ENCODE data around the gene TMC6. TPM values are rescaled to one million over a fixed set of nuclear protein-coding genes. Genes with fewer than 3 reads are reported as not detected.
A peak's percentile ranks its signal among the peaks of the same experiment; 100 is the strongest.

Gene TMC6
- total RNA-seq, 1 donor from 2014 or later: 292 TPM

GRCh38 chr17:78168903-78169793, 40.6 kb upstream of the TMC6 start:
- Mint-ChIP-seq H3K27ac (ENCODE audit: unreplicated experiment) (no peak overlapping the region), H3K4me1 (ENCODE audit: unreplicated experiment) (peaks cover 2% of the 10 kb centered on the region), H3K4me3 (ENCODE audit: unreplicated experiment) (peak overlapping the region; percentile 76), H3K36me3 (ENCODE audit: low read depth, unreplicated experiment) (peaks cover 15% of the 10 kb centered on the region), H3K9me3 (ENCODE audit: unreplicated experiment) (no peaks in the 10 kb centered on the region), H3K27me3 (ENCODE audit: unreplicated experiment) (peaks cover 6% of the 10 kb centered on the region)
- peak; percentile 39 for DNase-seq (ENCODE audit: low spot score)
- no peak for TF ChIP-seq CTCF (IDR thresholded peaks at IDR 0.05; ENCODE audit: unreplicated experiment)

GRCh38 chr17:78168242-78168902, 39.8 kb upstream of the TMC6 start, which contains the start of gene SYNGR2:
Gene SYNGR2, plus strand, starts transcription at chr17:78168581. Its CDS starts 36 bp downstream, at chr17:78168617.
- TF ChIP-seq CTCF (IDR thresholded peaks at IDR 0.05; ENCODE audit: unreplicated experiment): no peak
- H3K4me3 Mint-ChIP-seq (ENCODE audit: unreplicated experiment): peak within 1 kb of the TSS; percentile 84
- peak; percentile 81 for DNase-seq (ENCODE audit: low spot score)
- peaks cover 2% of the 10 kb centered on the region for H3K4me1 Mint-ChIP-seq (ENCODE audit: unreplicated experiment)
- no peak within 1 kb of the TSS for H3K27ac Mint-ChIP-seq (ENCODE audit: unreplicated experiment)
- H3K36me3 Mint-ChIP-seq (ENCODE audit: low read depth, unreplicated experiment): peaks cover 9% of the 10 kb centered on the region
- H3K27me3 Mint-ChIP-seq (ENCODE audit: unreplicated experiment): peaks cover 8% of the 10 kb centered on the region
- no peaks in the 10 kb centered on the region for H3K9me3 Mint-ChIP-seq (ENCODE audit: unreplicated experiment)

GRCh38 chr17:78166416-78166815, 37.9 kb upstream of the TMC6 start:
- peaks cover 5% of the 10 kb centered on the region for H3K27me3 Mint-ChIP-seq (ENCODE audit: unreplicated experiment)
- no peak overlapping the region for H3K27ac Mint-ChIP-seq (ENCODE audit: unreplicated experiment)
- no peak overlapping the region for H3K4me3 Mint-ChIP-seq (ENCODE audit: unreplicated experiment)
- TF ChIP-seq CTCF (IDR thresholded peaks at IDR 0.05; ENCODE audit: unreplicated experiment): no peak
- H3K9me3 Mint-ChIP-seq (ENCODE audit: unreplicated experiment): no peaks in the 10 kb centered on the region
- H3K4me1 Mint-ChIP-seq (ENCODE audit: unreplicated experiment): peaks cover 2% of the 10 kb centered on the region
- H3K36me3 Mint-ChIP-seq (ENCODE audit: low read depth, unreplicated experiment): no peaks in the 10 kb centered on the region
- DNase-seq (ENCODE audit: low spot score): no peak

- no peak for TF ChIP-seq CTCF (IDR thresholded peaks at IDR 0.05; ENCODE audit: unreplicated experiment)
- Mint-ChIP-seq H3K4me3 (ENCODE audit: unreplicated experiment) (no peak overlapping the region), H3K4me1 (ENCODE audit: unreplicated experiment) (no peaks in the 10 kb centered on the region), H3K27ac (ENCODE audit: unreplicated experiment) (no peak overlapping the region), H3K9me3 (ENCODE audit: unreplicated experiment) (no peaks in the 10 kb centered on the region), H3K27me3 (ENCODE audit: unreplicated experiment) (peaks cover 8% of the 10 kb centered on the region), H3K36me3 (ENCODE audit: low read depth, unreplicated experiment) (peaks cover under 1% of the 10 kb centered on the region)
- no peak for DNase-seq (ENCODE audit: low spot score)
Observed at GRCh38 chr17:78164748-78165607, 36.4 kb upstream of the TMC6 start.

Measured in endothelial cell (in vitro differentiated cells).